Activated CD8-positive, alpha-beta T cell treated with anti-CD3 and anti-CD28 coated beads for 36 hours (primary cell): ENCODE measurements around the gene CAMK1. TPM values are rescaled to one million over a fixed set of nuclear protein-coding genes. Genes with fewer than 3 reads are reported as not detected.
A peak's percentile ranks its signal among the peaks of the same experiment; 100 is the strongest.

Experiments
- ATAC-seq: fragments of 200-7000 bp; cut with Tn5 transposase; one replicate; pipeline ENCODE4 v1.10.0; 2021; ENCODE audit warnings: mild to moderate bottlenecking, moderate library complexity
- CTCF ChIA-PET: fragments of 350-600 bp; sonication (Branson Sonifier 250); formaldehyde crosslinking; loops from one replicate; lab custom pipeline; 2021; ENCODE audit warnings: antibody characterized with exemption; lab: Charles Lee
- POLR2A ChIA-PET: fragments of 350-600 bp; sonication (Branson Sonifier 250); formaldehyde crosslinking; loops from one replicate; lab custom pipeline; 2021; ENCODE audit warnings: antibody characterized with exemption; lab: Charles Lee
- DNase-seq: peaks from one replicate; pipeline ENCODE4 v3.0.0-alpha.2; 2020
- H3K27ac Mint-ChIP-seq: one replicate; pipeline ENCODE4 v1.8.0; 2021; ENCODE audit warnings: mild to moderate bottlenecking, mixed read lengths
- H3K27me3 Mint-ChIP-seq: one replicate; pipeline ENCODE4 v1.8.0; 2021; ENCODE audit warnings: mixed read lengths
- H3K36me3 Mint-ChIP-seq: one replicate; pipeline ENCODE4 v1.8.0; 2021; ENCODE audit warnings: low read depth, mixed read lengths
- H3K4me1 Mint-ChIP-seq: one replicate; pipeline ENCODE4 v1.8.0; 2021; ENCODE audit warnings: low read depth, mixed read lengths
- H3K4me3 Mint-ChIP-seq: one replicate; pipeline ENCODE4 v1.8.0; 2021; ENCODE audit warnings: mild to moderate bottlenecking, moderate library complexity, mixed read lengths
- H3K9me3 Mint-ChIP-seq: one replicate; pipeline ENCODE4 v1.8.0; 2021; ENCODE audit warnings: mixed read lengths
- intact Hi-C: fragments of 100-400 bp; cut with micrococcal nuclease; formaldehyde crosslinking; loops from one replicate; pipeline ENCODE4 v1.10.0; 2022
- total RNA-seq, 2 experiments: library from RNA; stranded (reverse); gene quantifications; one replicate each; pipeline ENCODE4 v1.2.3, GENCODE V29; 2021
- TF ChIP-seq, protein P1 (sequence below): fragments of 200-600 bp; IDR thresholded peaks from one replicate; pipeline ENCODE4 v1.8.0; 2022; ENCODE audit warnings: antibody characterized with exemption, mild to moderate bottlenecking

Gene CAMK1
- total RNA-seq, 2 experiments from 2014 or later = 41.7 to 45.7 TPM

DNA sequence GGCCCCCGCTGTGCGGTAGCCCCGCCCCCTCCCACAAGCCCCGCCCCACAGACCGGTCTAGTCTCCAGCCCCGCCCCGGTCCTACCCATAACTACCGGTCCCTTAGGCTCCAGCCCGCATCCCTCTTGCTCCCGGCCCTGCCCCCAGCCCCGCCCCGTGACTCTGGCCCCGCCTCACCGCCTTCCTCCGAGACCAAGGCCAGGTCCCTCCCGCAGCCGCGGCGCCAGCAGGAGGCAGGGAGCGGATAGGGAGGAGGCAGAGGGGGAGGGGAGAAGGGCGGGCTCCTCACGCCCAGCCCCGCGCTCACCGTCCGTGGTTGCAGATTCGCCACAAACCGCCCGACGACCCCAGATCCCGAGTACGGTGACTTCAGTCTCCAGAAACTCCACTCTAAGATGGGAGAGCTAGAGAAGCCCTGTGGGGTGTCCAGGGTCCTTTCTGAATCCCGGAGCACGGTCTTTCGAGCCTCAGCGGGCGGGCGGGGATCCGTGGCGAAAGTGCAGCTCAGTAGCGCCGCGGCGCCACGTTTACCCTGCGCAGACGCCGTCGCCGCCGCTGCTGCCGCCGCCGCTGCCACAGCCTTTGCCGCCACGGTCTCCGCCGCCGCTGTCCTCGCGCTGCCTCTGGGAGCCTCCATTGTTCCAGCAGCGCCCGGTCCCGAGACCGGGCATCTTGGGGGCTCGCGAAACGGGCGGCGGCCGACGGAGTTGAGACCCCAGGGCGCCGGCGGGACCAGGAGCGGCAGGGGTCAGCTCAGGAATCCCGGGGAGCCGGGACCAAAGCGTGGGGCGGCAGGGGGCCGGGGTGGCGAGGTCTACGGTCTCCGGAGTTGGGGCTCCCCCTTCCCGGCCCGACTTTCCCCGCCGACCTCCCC, 38.3 kb downstream of the CAMK1 start, which contains the start of gene BRPF1:
Gene BRPF1, plus strand, starts transcription at position 530 of the 874 bp plus-strand sequence. CDS start 2,406 bp downstream, outside the sequence.
- intact Hi-C loops = no loop called here
- H3K27ac Mint-ChIP-seq = peak within 1 kb of the TSS; percentile 96
- peaks cover 68% of the 10 kb centered on the region for H3K4me1 Mint-ChIP-seq
- ChIA-PET CTCF (interaction anchor here (1.2 to 6.7 kb wide), 7 partner anchors 15 to 229 kb away, joined by 3 to 52 read pairs (median 7); partner anchors contain the start of genes ARPC4, OGG1, RPUSD3 and TADA3), POLR2A (interaction anchor here (0.9 to 4.8 kb wide), 16 partner anchors 9 to 369 kb away, joined by 3 to 50 read pairs (median 5); partner anchors contain the start of genes ARPC4, CRELD1, OGG1 and SETD5)
- DNase-seq (peak; percentile 100), ATAC-seq (peak; percentile 97)
- H3K36me3 Mint-ChIP-seq = peaks cover 33% of the 10 kb centered on the region
- H3K9me3 Mint-ChIP-seq = no peaks in the 10 kb centered on the region
- peak within 1 kb of the TSS; percentile 97 for H3K4me3 Mint-ChIP-seq
- TF ChIP-seq, protein P1, sequence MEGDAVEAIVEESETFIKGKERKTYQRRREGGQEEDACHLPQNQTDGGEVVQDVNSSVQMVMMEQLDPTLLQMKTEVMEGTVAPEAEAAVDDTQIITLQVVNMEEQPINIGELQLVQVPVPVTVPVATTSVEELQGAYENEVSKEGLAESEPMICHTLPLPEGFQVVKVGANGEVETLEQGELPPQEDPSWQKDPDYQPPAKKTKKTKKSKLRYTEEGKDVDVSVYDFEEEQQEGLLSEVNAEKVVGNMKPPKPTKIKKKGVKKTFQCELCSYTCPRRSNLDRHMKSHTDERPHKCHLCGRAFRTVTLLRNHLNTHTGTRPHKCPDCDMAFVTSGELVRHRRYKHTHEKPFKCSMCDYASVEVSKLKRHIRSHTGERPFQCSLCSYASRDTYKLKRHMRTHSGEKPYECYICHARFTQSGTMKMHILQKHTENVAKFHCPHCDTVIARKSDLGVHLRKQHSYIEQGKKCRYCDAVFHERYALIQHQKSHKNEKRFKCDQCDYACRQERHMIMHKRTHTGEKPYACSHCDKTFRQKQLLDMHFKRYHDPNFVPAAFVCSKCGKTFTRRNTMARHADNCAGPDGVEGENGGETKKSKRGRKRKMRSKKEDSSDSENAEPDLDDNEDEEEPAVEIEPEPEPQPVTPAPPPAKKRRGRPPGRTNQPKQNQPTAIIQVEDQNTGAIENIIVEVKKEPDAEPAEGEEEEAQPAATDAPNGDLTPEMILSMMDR = no peak
- H3K27me3 Mint-ChIP-seq = no peaks in the 10 kb centered on the region

DNA sequence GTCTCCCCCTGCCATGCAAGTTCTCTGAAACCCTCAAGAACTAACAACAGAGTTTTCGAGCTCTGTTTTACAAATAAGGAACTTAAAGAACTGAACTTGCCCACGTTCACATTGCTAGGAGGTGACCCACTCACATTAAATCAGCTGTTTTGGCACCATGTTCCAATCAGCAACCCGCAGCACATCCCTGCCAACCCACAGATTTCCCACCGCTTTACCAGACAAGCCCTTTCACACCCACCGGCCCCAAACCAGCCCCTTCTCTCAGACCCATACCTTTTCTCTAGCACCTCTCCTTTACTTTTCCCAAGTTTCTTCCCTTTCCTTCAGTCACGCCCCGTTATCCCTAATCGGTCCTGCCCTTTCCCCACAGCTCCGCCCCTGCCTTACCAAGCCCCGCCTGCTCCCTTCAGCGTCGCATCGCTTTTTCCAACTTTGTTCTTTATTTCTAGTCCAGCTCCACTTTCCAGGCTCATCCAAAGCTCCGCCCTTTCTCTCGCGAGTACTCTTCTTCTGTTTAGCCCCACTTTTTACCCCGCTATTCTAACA, 39.0 kb downstream of the CAMK1 start:
- ChIA-PET POLR2A (interaction anchor here (0.7 to 4.8 kb wide), 11 partner anchors 9 to 1433 kb away, joined by 3 to 50 read pairs (median 4); partner anchors contain the start of genes ARPC4, OGG1, SETD5 and TADA3), CTCF (interaction anchor here (1.0 to 6.7 kb wide), 7 partner anchors 15 to 228 kb away, joined by 3 to 52 read pairs (median 6); partner anchors contain the start of genes OGG1 and RPUSD3)
- H3K36me3 Mint-ChIP-seq = peaks cover 29% of the 10 kb centered on the region
- peak; percentile 32 for ATAC-seq
- intact Hi-C loops = no loop called here
- TF ChIP-seq, protein P1 = no peak
- peaks cover 65% of the 10 kb centered on the region for H3K4me1 Mint-ChIP-seq
- H3K27ac Mint-ChIP-seq = peak overlapping the region; percentile 91
- no peak for DNase-seq
- H3K27me3 Mint-ChIP-seq = no peaks in the 10 kb centered on the region
- H3K9me3 Mint-ChIP-seq = no peaks in the 10 kb centered on the region
- peak overlapping the region; percentile 97 for H3K4me3 Mint-ChIP-seq

DNA sequence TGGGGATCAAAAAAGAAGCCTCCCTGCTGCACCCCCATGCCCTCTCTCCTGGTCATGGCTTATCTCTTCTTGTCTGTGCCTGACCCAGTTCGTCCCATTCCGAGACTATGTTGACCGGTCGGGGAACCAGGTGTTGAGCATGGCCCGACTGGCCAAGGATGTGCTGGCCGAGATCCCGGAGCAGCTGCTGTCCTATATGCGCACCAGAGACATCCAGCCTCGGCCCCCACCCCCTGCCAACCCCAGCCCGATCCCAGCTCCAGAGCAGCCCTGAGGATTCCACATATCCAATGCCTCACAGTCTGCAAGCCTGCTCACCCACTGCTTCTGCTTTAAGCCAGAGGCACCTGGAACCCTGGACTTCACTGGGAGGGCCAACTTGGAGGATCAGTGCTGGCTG, 40.3 kb downstream of the CAMK1 start:
- no peak overlapping the region for H3K27ac Mint-ChIP-seq
- CTCF ChIA-PET = interaction anchor here (1.1 to 6.7 kb wide), 4 partner anchors 13 to 227 kb away, joined by 3 to 52 read pairs (median 6); partner anchors contain the start of genes OGG1 and RPUSD3
- TF ChIP-seq, protein P1 = no peak
- H3K4me3 Mint-ChIP-seq = no peak overlapping the region
- DNase-seq = no peak
- no peaks in the 10 kb centered on the region for H3K9me3 Mint-ChIP-seq
- peaks cover 17% of the 10 kb centered on the region for H3K36me3 Mint-ChIP-seq
- no peaks in the 10 kb centered on the region for H3K27me3 Mint-ChIP-seq
- POLR2A ChIA-PET = interaction anchor here (1.4 kb wide), 1 partner anchor 8 kb away, joined by 4 read pairs; no protein-coding TSS in a partner anchor
- no peak for ATAC-seq
- peaks cover 53% of the 10 kb centered on the region for H3K4me1 Mint-ChIP-seq
- intact Hi-C loops = no loop called here

DNA sequence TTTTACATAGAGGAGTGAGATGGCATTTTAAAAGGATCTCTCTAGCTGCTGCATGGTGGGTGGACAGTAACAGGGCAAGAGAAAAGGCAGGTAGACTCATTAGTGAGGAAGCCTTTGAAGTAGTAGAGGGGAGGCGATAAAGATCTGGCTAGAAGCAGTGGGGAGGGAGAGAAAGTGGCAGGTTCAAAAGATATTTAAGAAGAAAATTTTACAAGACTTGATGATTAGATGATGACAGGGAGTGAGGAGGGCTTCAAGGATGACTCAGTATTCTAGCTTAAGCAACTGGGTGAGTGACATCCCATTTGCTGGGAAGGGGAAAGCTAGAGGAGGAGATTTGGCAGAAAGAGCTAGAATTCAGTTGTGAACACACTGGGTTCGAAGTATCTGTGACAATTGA, 42.0 kb downstream of the CAMK1 start:
- CTCF ChIA-PET = interaction anchor here (0.6 to 6.7 kb wide), 29 partner anchors 10 to 374 kb away, joined by 3 to 52 read pairs (median 4); partner anchors contain the start of genes ARPC4, MTMR14, OGG1 and TADA3

More for the DNA sequence above, 42.0 kb downstream of the CAMK1 start:
- ATAC-seq = no peak
- no peaks in the 10 kb centered on the region for H3K9me3 Mint-ChIP-seq
- TF ChIP-seq, protein P1 = no peak
- POLR2A ChIA-PET = interaction anchor here (0.8 to 1.1 kb wide), 3 partner anchors 9 to 53 kb away, joined by 3 read pairs; no protein-coding TSS in a partner anchor
- H3K36me3 Mint-ChIP-seq = peaks cover 5% of the 10 kb centered on the region
- peaks cover 36% of the 10 kb centered on the region for H3K4me1 Mint-ChIP-seq
- H3K4me3 Mint-ChIP-seq = no peak overlapping the region
- H3K27ac Mint-ChIP-seq = peak overlapping the region; percentile 66
- intact Hi-C loops = no loop called here
- no peak for DNase-seq
- H3K27me3 Mint-ChIP-seq = no peaks in the 10 kb centered on the region
